DMS79 (cell line): ENCODE results near the gene OBP2B.
"Not testable (repeated sequence)": the region's sequence is repeated elsewhere in the genome, so short reads cannot be mapped to it uniquely, and the experiment has no call there.

Experiments
- DNase-seq: peaks from one replicate; lab custom pipeline; 2025; lab: John Stamatoyannopoulos, UW

OBP2B gene

DNA sequence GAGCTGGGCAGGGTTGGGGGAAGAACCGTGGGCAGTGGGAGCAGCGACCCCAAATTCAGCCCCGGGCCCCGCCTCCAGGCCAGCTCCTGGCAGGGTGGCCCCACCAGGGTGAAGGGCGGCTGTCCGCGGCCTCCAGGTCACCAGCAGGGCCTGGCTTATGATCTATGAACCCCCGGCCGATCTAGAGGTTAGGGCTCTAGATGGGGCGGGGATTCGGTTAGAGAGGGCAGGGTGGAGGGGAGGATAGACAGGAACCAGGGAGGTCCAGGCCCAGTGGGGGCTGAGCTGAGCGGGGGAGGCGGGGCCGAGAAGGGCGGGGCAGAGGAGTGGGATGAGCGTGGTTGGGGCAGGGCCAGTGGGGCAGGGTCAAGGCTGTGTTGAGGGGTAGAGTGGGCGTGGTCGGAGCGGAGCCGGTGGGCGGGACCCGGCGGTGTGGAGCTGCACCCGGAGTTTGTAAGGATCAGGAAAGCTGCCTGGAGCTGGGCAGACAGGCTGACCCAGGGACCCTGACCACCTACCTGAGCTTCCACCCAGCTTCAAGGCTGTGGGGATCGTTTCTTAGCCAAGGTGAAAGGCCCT, 29.3 kb upstream of the OBP2B start:
- no peak for DNase-seq

DNA sequence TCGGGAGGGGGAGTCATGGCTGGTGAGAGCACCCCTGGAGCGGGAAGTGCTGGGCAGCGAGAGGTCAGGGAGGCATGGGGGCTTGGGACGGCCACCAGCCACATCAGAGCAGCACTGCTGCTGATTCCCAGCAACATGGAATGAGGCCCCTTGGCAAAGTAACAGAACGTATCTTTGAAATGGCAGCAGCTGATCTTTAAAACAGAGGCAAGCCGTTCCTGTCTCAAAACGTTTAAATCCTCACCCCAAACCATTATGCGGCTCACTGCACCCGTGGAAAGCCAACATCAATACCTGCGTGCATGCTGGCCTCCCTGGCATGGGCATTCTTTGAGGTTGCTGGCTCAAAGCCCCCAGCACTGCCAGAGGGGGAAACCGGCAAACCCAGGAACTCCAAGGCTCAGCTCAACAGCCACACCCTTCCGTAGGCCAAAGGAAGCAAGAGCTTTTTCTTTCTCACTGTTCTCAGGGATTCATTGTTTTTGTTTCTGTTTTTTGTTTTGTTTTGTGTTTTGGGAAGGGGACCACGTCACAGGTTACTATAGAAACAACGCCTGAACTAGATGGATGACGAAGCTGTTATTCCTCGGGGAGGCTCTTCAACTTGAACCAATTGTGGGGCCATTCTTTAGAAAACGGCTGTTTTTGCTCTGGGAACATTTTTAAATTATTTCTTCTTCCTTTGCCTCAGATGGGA, 28.1 kb upstream of the OBP2B start:
- DNase-seq = peak; percentile 73

DNA sequence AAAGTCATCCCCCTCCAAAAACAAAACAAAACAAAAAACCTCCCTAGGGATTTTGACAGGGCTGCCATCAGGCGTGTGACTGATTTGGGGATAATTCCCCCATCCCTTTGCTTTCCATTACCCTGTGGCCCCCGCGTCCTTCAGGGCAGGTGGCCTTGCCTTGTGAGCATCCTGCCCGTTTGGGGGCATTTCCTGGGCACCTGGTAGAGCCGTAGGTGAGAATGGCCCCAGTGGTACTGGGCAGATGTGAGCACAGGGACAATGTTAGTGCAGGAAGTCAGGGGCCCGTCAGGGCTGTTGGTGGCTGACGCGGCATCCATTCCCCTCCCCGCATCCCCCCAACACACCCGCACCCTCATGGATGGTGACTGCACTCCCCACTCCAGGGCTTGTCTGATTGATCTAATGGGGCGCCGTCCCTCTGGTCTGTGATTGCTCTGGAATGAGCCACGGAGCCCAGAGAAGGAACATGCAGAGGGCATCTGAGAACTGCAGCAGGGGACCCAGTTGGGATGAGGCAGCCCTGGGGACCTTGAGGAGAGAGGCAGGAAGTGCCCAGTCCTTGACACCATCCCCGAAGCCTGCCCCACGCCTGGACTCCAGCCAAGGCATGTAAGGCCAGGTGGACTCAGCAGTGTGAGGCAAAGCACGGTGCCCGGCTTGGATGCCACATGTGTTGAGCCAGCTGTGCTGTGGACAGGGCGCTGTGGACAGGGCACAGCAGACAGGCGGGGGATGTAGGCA, 27.4 kb upstream of the OBP2B start:
- peak; percentile 20 for DNase-seq

DNA sequence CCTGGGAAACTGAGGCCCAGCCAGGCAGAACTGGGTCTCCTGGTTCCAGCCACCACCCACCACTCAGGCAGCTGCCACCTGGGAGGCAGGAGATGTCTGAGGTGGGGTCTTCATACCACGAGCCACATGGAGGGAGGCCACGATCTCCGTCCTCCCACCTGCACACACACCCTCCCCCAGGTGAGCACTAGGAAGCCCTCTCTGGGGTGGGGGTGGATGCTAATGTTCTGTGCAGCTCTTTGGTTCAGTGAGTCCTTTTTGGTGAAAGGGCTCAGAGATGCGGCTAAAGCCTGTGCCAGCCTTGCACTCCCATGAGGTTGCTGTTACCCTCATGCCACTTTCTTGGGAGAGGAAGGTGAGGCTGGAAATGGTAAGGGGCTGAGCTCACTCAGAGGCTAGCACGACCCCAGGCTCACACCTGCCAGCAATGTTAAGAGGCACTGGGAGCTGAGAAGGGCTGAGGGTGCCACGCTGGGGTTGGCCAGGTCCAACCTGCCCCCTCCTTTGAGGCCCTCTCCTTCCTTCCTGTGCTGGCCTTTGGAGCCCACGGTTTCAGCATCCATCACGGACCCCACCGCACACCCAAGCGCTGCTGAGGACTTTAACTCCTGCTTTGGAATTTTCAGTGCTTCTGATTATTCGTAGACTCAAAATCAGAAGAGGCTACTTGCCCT, 26.6 kb upstream of the OBP2B start:
- no peak for DNase-seq

DNA sequence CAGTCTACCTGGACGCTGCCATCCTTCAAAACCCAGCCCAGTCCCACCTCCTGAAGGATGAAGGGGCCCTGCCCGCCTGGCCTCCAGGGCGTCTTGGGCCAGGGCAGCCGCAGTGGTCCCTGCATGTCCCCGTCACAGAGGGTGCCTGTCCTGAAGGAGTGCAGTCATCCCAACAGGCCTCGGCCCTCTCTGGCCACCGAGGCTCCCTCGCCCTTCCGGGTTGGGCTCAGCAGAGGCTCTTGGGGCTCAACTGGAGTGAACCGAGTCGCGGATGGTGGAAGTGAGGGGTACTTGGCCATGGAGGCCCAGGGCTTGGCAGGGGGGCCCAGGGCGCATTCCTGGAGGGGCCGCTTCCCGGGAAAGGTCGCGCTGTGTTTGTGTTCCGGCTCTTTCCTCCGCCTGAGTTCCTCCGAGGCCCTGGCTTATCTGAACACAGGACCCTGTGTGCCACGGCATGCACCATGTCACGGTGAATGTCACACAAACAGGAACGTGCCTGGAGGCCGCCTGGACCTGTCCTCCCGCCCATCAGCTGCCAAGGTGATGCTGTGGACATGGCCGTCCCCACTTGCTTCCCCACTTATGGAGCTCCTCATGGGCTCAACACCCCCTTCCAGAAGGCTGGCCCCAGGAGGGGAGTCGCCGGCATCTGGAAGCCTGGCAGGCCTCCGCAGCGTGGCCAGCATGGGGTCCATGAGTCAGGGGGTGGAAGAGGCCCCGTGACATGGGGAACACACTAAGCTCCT, 25.7 kb upstream of the OBP2B start:
- no peak for DNase-seq

DNA sequence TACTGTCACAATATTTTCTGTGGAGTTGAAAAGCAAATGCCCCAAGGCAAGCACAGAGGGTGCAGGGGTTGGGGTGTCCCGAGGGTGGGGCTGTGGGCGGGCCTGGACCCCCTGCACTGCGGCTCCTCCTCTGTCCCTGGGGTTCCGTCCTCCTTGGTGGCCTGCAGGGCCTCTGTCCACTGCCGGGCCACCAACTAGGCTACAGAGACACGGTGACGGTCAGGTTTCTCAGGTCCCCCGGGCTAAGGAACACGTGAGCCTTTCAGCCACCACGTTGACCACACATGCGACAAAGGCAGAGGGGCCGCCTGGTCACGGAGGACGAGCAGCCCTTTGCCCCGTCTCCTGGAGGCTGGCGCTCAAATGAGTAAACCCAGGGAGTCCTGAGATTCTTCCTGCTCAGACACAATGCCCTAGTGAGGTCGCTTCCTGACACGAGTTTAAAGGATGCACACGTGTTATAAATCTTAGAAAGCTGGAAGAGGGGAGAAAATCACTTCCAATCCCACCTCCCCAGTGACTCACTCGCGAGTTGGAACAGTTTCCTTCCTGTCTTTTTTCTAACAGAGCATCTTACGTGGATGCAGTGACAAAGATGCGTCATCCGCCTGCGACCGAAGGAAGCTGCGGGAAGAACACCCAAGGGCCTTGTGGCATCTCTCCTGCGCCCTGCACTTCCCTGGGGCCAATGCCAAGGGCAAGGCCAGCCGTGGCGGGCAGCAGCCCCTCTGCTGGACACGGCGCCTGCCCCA, 24.8 kb upstream of the OBP2B start:
- no peak for DNase-seq

DNA sequence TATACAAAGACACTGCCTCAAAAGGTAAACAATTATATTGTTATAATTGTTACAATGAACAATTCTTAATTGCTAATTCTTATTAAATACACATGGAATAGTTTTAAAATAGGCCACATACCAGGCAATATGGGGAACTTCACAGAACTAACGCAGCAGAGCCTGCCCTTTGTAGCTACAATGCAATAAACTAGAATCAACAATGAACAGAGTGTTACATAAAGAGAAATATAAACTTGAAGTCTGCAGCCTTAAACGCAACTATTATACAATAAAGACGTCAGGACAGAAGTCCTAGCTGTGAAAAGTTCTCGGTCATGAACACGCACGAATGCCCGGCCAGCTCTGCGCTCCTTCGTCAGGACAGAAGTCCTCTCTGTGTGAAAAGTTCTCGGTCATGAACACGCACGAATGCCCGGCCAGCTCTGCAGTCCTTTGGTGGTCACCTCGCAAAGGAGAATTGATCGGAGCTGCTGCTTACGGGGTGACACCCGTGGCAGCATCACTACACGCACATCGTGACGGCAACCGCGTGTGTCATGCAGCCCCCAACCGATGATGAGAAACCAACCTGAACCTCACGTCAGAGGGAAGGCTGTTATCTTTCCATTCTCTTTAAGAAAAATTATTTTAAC, 23.0 kb upstream of the OBP2B start:
- DNase-seq = not testable (repeated sequence)

DNA sequence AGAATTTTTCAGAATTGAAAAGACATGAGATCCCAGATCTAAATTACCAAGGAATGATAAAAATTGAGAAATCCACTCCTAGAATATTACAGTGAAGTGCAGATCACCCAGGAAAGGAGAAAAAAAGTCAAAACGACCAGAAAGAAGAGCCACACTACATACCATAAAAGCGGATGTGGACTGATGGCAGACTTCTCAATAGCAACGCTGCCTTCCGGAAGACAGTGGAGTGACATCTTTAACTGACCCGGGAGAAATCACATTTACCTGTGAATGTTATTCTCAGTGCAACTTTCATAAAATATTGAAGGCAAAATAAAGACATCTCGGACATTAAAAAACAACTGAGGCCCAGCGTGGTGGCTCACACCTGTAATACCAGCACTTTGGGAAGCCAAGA, 21.5 kb upstream of the OBP2B start:
- not testable (repeated sequence) for DNase-seq

DNA sequence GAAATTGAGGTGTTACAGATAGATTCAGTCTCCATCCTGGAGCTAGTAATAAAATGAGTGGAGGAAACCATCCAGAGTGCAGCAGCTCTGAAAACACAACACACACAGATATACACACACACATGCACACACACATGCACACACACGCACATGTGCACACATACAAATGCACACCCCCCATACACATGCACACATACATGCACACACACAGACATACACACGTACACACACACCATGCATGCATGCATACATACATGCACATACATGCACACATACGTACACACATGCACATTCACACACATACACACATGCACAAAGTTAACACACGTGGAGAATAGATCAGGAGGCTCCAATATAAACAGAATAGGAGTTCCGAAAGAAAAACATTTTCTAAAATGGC, 21.0 kb upstream of the OBP2B start:
- DNase-seq = no peak

DNA sequence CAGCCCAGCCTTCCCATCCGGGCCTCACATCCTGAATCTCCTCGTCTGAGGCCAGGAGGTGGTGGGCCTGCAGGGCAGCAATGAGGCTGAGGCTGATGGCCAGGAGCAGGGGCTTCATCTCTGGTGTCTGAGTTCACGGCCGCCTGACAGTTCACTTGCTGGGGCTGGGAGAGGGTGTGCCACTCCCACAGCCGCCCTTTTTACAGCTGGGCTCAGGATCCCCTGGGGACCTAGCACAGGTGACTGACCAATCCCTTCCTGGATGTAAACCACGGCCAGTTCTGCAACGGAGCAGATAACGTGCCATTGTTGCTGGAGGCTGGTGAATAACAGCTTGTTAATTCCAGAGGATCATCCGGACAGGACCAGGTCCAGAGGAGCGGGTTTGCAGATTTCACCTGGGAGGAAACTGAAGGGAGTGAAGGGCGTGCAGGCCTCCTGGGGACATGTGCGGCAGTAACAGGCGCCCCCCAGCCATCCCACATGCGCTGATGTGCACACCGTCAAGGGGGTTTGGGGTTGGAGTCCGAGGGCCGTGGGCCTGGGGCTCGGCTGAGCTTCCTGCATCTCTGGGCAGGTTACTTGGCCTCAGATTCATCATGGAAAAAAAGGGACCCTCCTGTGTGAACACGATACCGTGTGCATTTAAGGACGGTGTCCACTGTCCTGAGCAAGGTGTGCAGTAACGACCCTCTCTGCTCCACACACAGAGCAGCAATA, 19.6 kb upstream of the OBP2B start:
- not testable (repeated sequence) for DNase-seq

DNA sequence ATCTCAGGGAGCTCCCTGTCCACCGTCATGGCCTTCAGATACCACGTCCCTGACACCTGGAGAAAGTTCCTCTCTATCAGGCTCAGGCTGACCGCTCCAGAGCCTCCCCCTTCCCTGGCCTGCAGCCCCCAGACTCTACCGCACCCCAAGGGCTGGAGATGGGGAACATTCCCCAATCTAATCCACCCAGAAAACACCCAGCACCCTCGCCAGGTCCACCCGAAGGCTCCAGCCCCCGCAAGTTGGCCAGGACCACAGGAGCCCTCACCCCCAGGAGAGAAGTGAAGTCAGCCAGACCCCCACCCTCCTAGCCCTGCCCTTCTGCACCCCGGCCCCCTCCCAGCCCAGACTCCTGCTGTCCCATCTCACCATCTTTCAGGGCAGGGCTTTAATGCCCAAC, 18.9 kb upstream of the OBP2B start:
- DNase-seq = not testable (repeated sequence)

DNA sequence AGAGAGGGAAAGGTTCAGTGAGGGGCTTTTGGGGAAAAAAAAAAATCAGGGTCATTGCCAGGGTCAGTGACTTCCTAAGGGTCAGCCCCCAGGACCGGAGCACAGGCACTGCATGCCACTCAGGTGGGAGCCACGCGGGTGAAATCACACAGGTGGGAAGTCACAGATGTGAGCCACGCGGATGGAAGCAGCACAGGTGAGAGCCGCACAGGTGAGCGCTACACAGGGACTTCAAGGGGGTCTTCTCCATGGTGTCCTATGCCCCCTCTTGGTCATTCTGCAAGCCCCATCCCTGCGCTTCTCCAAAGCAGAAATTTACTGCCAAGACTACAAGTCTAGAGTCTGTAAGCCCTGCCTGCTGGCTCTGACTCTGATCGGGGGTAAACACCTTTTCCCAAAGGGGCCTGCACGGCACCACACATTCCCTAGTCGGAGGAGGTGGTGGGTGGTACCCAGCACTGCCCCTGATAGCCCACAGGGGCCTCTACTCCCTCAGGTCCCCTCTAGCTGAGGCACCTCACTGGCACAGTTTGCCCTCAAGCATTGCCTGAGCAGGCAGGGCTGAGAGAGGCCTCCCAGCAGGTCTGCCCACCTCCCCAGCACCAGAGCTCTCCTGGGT, 18.3 kb upstream of the OBP2B start:
- no peak for DNase-seq

DNA sequence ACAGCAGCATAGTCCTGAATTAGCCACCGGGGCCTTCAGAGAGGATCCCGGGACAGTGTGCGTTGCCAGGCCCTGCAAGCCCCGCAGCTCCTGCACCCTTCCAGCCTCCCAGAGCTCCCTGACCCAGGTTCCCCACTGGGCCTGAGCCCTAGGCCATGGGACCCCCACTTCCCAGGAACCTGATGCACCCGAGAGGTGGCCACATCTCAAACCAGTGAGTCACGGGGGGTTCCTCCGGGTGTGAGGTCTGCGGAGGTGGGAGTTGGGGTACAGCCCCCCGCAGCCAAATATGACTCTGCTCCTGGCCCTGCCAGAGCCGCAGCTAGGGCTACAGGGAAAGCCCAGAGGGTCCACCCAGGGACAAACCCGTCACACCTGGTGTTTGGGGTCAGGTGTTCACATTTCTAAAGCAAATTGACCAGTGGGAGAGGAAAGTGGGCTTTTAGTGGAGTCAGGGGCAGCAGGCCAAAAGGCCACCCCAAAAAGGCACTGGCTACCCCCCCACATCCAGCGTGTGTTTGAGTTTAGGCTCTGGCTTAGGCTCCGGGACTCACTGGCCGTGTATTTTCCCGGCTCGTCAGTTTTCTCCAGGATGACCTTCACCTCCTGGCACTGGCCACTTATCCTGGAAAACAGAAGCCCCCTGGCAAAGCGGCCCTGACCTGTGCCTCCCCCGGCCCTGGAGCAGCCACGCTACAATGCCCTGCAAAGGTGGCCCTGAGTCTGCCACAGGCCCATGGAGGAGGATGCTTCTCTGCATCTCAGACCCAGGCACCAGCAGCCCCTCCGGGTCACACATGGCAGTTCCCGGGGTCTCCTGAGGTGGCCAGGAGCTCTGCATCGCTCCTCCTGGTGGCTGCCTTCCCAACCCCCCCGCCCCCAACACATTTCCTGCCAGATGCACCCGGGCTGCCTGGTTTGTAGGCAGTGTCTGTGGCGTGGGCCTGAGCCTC, 17.4 kb upstream of the OBP2B start:
- DNase-seq = no peak

DNA sequence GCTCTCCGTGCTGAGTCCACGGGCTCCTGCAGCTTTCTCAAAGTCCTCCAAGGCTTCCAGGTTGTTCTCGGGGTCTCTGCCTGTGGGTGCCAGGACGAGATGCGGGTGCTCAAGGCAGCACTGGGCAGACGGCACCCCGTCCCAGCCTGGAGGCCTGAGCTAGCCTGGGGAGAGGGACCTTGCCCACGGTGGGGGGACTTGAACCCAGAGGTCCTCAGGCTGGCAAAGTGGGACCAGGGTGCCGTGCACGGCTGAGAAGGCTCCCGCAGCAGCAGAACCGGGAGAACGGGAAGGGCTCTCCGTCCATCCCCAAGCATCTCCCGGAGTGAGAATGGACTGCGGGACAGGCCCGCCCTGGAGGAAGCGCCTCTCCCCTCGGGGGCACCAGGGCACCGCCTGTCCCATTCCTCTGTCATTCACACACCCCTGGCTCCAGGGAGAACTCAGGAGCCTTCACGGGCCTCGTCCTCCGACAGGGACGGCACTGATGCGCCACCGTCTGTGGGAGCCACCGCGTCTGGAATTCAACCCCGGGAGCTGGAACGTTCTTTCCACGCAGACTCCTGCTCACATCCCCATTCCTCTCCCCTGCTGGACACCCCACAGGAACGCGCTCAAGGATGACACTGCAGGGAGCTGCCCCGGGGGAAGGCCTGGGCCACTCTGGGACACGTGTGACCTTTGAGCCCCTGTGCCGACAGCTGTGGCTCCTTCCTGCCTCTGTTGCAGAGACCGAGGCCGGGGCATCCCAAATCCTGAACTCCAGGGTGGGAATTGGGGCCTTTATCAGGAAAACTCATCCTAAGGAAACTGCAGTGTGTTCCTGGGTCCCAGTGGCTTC, 16.3 kb upstream of the OBP2B start:
- no peak for DNase-seq

DNA sequence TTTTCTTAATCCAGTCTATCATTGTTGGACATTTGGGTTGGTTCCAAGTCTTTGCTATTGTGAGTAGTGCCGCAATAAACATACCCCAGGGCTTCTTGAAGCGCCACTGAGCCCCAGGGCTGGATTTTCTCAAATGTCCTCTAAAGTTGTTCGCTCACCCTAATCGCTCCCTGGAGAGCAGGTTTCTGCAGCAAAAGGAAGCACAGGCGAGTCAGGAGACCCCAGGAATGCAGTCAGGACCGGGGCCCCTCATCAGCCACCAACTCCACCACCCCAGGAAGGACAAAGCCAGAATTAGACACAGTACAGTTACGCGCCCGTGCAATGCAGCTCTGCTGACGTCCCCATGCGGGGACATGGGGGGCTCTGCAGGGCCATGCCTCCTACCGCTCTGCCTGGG, 15.7 kb upstream of the OBP2B start:
- DNase-seq = no peak

DNA sequence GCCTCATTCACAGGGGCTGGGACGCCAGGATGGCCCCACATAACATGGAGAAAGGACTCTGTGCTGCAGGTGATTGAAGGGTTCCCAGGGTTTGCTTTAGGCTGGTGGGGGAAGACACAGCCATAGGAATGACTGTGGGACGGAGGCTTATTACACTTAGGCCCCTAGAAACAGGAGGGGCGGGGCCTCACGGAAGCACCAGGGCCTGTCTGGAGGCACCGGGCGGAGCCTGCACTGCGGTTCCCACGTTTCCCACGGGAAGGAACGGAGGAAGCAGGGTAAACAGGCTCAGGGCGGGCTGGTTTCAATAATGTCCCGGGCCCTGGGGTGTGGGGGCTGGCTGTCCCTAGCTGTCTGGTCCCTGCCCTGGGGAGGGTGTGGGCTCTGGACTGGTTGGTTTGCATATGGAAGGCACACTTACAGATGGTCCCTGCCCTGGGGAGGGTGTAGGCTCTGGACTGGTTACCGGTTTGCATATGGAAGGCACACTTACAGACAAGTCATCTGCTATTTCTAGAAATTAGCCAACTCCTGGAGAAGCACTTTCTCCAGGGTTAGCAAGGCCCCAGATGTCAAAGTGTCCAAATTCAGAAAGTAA, 14.2 kb upstream of the OBP2B start:
- DNase-seq = not testable (repeated sequence)

DNA sequence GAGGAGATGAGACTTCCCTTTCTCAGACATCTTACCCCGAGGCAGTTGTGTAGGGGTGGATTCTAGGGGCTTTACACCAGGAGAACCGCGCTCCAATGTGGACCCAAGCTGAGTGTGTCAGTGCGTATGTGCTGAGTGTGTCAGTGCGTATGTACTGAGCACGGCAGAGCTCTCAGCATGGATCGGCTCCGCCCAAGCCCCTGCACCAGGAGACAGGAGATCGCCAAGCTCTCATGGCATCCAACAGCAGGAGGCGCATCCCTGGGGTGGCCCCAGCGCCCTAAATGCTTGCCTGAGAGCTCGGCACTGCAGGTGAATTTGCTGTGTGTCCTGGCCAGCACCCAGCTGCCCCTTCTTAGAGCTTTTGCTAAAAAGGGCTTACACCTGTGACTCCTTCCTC, 12.9 kb upstream of the OBP2B start:
- not testable (repeated sequence) for DNase-seq
